Measurements from ENCODE around the gene TIAL1. TPM values are rescaled to one million over a fixed set of nuclear protein-coding genes. Genes with fewer than 3 reads are reported as not detected.

TIAL1 gene
- total and polyA plus RNA-seq, 10 donors = 54.1 to 126 (median 112) TPM

DNA sequence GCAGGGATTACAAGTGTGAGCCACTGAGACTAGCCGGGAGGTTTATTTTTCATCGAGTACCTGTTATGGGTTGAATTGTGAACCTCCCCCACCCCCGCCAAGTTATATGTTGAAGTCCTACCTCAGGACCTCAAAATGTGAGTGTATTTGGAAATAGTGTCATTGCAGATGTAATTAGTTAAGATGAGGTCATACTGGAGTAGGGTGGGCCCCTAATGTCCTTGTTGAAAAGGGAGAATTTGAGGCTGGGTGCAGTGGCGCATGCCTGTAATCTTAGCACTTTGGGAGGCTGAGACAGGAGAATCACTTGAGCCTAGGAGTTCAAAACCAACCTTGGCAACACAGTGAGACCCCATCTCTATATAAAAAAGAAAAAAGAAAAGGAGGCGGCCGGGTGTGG lies 43.6 kb upstream of the TIAL1 start:
- Histone ChIP-seq H3K9me3 (peaks cover 0 to 16% (median 13%) of the 10 kb centered on the region in 8 donors), H3K27ac (no peak overlapping the region), H3K4me3 (no peak overlapping the region), H3K27me3 (replicated peaks in 1 of 7) (no peaks in the 10 kb centered on the region), H3K4me1 (peaks cover 0 to 14% (median 0%) of the 10 kb centered on the region in 6 donors), H3K36me3 (no peaks in the 10 kb centered on the region)
- no peak for TF ChIP-seq POLR2AphosphoS5 (IDR thresholded peaks at IDR 0.05)
- TF ChIP-seq, protein P1, sequence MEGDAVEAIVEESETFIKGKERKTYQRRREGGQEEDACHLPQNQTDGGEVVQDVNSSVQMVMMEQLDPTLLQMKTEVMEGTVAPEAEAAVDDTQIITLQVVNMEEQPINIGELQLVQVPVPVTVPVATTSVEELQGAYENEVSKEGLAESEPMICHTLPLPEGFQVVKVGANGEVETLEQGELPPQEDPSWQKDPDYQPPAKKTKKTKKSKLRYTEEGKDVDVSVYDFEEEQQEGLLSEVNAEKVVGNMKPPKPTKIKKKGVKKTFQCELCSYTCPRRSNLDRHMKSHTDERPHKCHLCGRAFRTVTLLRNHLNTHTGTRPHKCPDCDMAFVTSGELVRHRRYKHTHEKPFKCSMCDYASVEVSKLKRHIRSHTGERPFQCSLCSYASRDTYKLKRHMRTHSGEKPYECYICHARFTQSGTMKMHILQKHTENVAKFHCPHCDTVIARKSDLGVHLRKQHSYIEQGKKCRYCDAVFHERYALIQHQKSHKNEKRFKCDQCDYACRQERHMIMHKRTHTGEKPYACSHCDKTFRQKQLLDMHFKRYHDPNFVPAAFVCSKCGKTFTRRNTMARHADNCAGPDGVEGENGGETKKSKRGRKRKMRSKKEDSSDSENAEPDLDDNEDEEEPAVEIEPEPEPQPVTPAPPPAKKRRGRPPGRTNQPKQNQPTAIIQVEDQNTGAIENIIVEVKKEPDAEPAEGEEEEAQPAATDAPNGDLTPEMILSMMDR (IDR thresholded peaks at IDR 0.05 in 8 of 11, conservative IDR thresholded peaks at IDR 0.05 in 3 of 11) = no peak
- TF ChIP-seq POLR2A (IDR thresholded peaks at IDR 0.05) = no peak
- DNase-seq = peak; percentile 8
- intact Hi-C loops (cut with DNase I; ENCODE audit: low total_unique reads) = no loop called here
- WGBS, 5 donors = 92 to 98% (median 96%) methylated on average over 6 of the region's 6 CpGs

DNA sequence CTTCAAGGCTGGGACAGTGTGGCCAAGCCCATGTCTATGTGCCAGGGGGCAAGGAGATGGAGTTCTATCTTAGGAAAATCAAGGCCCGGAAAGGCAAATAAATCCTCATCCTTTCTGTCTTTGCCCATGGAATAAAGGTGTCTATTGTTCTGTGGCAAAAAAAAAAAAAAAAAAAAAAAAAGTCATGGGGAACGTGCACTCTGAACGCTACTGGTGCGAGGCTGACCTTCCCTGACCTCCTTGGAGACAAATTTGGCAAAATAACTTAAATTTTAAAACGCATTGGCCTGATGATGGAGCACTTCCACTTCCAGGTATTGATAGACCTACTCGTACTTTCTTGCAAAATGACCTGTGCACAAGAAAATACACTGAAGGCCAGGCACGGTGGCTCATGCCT lies 42.2 kb upstream of the TIAL1 start:
- H3K9me3 ChIP-seq = peaks cover 0 to 2% (median 0%) of the 10 kb centered on the region in 8 donors
- 68 to 79% (median 78%) methylated on average over 7 of the region's 7 CpGs for WGBS, 5 donors
- intact Hi-C loops (cut with DNase I; ENCODE audit: low total_unique reads) = no loop called here
- no peaks in the 10 kb centered on the region for H3K27me3 ChIP-seq (replicated peaks in 1 of 7)
- no peak for TF ChIP-seq POLR2A (IDR thresholded peaks at IDR 0.05)
- TF ChIP-seq, protein P1 (IDR thresholded peaks at IDR 0.05 in 8 of 11, conservative IDR thresholded peaks at IDR 0.05 in 3 of 11) = no peak
- no peak for TF ChIP-seq POLR2AphosphoS5 (IDR thresholded peaks at IDR 0.05)
- H3K27ac ChIP-seq = no peak overlapping the region
- H3K36me3 ChIP-seq = no peaks in the 10 kb centered on the region
- H3K4me1 ChIP-seq = peaks cover 0 to 14% (median 0%) of the 10 kb centered on the region in 6 donors
- DNase-seq = no peak
- no peak overlapping the region for H3K4me3 ChIP-seq

DNA sequence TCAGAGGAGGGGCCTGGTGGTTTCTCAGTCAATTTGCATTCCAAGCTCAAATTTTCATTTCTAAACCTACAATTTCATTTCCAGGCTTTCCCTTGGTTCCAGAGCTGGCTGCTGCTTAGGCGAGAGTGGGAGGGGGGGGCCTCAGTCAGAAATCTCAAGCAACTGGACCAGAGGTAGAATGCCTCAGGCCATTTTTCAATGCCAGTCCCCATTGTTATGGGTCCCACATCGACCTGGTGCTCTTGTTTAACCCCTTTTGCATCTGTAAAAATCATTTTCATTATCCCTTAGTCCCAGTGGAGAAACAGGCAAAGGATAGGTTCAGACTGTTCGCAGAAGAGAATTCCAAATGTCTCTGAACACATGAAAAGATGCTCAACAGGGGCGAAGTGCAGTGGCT lies 40.9 kb upstream of the TIAL1 start:
- peak; percentile 15 for DNase-seq
- TF ChIP-seq POLR2A (IDR thresholded peaks at IDR 0.05) = no peak
- no peak for TF ChIP-seq POLR2AphosphoS5 (IDR thresholded peaks at IDR 0.05)
- TF ChIP-seq, protein P1 (IDR thresholded peaks at IDR 0.05 in 8 of 11, conservative IDR thresholded peaks at IDR 0.05 in 3 of 11) = no peak
- H3K27me3 ChIP-seq (replicated peaks in 1 of 7) = no peaks in the 10 kb centered on the region
- no peaks in the 10 kb centered on the region for H3K36me3 ChIP-seq
- no peak overlapping the region for H3K27ac ChIP-seq
- H3K4me1 ChIP-seq = peaks cover 0 to 5% (median 0%) of the 10 kb centered on the region in 6 donors
- no peak overlapping the region for H3K4me3 ChIP-seq
- intact Hi-C loops (cut with DNase I; ENCODE audit: low total_unique reads) = no loop called here
- 71 to 76% (median 73%) methylated on average over 4 of the region's 4 CpGs for WGBS, 5 donors
- H3K9me3 ChIP-seq = no peaks in the 10 kb centered on the region

DNA sequence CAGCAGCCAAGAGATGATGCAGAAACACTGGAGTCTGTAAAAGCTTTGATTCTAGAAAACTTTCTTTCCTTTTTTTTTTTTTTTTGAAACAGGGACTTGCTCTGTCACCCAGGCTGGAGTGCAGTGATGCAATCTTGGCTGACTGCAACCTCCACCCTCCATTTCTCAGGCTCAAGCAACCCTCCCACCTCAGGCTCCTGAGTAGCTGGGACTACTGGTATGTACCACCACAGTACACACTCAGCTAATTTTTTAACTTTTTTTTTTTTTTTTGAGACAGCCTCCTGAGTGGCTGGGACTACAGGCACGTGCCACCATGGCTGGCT lies 37.4 kb upstream of the TIAL1 start:
- no peaks in the 10 kb centered on the region for H3K36me3 ChIP-seq
- no peaks in the 10 kb centered on the region for H3K9me3 ChIP-seq
- no peak for DNase-seq
- H3K27me3 ChIP-seq (replicated peaks in 1 of 7) = no peaks in the 10 kb centered on the region
- TF ChIP-seq POLR2A (IDR thresholded peaks at IDR 0.05) = no peak
- TF ChIP-seq POLR2AphosphoS5 (IDR thresholded peaks at IDR 0.05) = no peak
- TF ChIP-seq, protein P1 (IDR thresholded peaks at IDR 0.05 in 8 of 11, conservative IDR thresholded peaks at IDR 0.05 in 3 of 11) = no peak
- H3K4me3 ChIP-seq = no peak overlapping the region
- H3K4me1 ChIP-seq = no peaks in the 10 kb centered on the region
- intact Hi-C loops (cut with DNase I; ENCODE audit: low total_unique reads) = no loop called here
- no peak overlapping the region for H3K27ac ChIP-seq
- 60 to 81% (median 79%) methylated on average over 1 of the region's 1 CpG for WGBS, 5 donors
